ENCODE results near the gene PRKACB.
"Not testable (repeated sequence)": the region's sequence is repeated elsewhere in the genome, so short reads cannot be mapped to it uniquely, and the experiment has no call there.

The PRKACB gene

DNA sequence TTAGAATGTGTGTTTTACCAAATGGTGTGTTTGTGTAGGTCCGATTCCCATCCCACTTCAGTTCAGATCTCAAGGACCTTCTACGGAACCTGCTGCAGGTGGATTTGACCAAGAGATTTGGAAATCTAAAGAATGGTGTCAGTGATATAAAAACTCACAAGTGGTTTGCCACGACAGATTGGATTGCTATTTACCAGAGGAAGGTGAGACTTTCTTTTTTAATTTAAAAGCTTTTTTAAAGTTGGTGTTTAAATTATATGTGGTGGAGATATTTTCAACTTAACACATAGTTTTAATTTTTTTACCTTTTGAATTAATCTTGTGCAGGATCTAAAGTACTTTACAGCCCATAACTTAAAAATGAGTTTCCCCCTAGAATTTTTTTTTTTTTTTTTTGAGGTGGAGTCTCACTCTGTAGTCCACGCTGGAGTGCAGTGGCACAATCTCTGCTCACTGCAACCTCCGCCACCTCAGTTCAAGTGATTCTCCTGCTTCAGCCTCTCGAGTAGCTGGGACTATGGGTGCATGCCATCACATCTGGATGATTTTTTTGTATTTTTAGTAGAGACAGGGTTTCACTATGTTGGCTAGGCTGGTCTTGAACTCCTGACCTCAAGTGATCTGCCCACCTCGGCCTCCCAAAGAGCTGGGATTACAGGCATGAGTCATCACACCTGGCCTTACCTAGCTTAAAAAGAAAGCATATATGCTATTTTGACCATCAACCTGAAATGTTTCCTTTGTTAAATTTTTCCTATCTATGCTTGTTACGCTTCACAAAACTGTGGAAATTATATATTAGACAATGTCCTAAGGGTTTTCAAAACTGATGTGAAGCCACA is 70.3 kb downstream of the PRKACB start:
- DNase-seq: no peak

DNA sequence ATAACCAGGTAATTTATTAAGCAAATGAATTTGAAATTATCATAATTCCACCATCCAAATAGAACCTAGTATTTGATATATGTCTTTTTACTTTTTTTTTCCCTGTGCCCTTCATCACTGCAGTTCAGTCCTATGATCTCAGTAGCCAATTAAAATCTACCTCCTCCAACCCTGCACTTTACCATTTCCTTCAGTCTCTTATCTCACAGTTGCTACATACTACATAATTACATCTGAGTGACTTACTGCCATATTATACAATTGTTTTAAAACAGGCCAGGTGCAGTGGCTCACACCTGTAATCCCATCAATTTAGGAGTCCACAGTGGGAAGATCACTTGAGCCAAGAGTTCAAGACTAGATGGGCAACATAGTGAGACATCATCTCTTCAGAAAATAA is 73.2 kb downstream of the PRKACB start:
- no peak for DNase-seq

GRCh38 chr1:84223751-84224432 is 79.8 kb downstream of the PRKACB start:
- no peak for DNase-seq

GRCh38 chr1:84224905-84225304 is 80.8 kb downstream of the PRKACB start:
- no peak for DNase-seq

DNA sequence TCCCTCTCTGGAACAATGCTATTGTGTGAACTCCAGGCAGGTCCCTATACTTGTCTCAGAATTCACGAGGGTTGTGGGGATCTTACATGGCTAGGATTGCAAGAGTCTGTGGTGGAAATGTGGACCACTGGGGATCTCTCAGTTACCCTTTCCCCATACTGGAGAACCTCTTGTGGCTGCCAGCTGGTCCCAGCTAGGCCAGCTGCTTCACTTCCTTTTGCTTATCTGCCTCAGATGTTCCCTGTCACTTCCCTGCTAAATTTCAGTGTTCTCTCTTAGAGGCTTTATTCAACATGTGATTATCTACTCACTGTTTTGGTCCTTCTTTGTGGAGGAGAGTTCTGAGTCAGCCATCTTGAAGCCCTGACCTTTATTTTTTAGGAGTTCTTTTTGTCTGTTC is 81.6 kb downstream of the PRKACB start:
- DNase-seq: no peak

- not testable (repeated sequence) for DNase-seq
Measured at GRCh38 chr1:84232676-84233075, 88.6 kb downstream of the PRKACB start.

GRCh38 chr1:84236256-84236655 is 92.2 kb downstream of the PRKACB start:
- DNase-seq: no peak

DNA sequence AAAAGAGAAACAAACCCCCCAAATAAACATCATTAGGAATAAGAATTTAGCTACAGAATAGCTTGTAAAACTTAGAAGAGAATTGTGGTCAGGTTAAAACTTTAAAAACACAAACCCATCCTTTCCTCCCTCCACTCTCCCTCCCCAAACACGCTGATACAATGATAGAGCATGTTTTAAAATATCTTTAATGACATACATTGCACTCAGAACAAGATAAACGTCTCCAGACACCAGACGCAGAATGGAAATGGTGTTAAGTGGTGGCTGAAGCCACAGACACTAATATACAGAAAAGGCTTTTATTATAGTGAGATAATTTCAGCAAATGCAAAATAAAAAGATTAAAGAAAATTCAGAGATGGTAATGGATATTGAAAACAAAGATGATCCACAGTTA is 98.6 kb downstream of the PRKACB start:
- no peak for DNase-seq

DNA sequence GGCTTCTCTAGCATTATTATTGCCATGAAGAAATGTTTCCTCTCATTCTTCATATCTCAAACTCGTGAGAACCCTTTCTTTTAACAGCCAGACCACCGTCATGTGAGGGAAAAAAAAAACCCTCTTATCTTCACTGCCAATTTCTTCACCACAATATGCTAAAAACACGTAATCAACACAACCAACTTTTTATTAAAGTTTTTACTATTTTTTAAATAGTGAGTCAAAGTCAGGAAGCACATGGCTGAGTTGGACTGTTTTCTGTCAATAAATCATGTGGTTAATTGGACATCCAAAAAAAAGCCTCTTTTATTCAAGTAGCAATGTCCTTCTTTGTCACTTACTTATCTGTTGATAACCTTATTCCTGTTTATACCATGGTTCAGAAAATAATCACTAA is 101.5 kb downstream of the PRKACB start:
- DNase-seq: no peak

DNA sequence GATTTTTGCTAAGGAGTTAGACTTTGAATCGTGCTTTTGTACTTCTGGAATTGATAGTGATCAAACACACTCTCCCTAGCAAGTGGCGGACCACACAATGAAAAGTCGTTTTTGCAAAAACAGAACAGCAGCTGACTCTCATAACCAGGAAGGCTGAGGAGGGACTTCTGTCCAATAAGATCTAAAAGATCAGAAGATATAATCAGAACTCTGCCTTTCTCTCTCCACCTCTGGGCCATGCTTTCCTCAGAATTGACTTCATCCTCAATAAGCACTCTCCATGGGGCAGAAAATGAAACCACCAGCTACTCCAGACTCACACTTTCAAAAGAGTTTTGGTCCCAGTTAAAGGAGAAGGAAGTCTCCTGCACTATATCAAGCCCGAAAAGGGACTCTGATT is 102.1 kb downstream of the PRKACB start:
- no peak for DNase-seq

DNA sequence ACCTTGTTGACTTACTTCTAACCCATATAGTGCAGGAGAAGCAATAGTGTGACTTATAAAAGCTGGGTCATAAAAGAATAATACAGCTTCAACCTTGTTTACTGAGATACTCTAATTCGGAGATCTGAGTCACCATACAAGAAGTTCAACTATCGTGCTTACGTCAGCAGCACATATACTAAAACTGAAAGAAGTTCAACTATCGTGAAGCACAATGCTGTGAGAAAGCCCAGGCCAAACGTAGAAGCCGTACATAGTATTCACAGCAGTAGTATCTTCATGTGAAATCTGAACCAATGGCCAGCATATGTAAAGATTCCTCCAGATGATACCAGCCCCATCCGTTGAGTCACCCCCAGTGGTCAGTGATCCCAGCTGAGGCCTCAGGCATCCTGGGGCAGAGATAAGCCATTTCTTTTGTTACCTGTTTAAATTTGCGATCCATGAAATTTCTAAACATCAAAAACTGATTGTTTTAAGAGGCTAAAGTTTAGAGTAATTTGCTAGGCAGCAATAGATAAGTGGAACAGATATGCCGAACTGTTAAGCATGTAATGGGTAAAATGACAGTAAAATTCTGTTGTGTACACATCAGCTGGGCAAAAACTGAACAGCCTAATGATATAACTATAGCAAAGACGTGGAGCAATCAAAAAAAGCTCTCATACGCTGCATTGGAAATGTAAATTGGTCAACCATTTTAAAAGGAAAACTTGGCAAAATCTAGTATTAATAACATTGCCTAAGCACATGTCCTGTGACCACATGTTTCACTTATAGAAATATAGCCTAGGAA is 103.6 kb downstream of the PRKACB start:
- DNase-seq: no peak

GRCh38 chr1:84250668-84251067 is 106.6 kb downstream of the PRKACB start:
- no peak for DNase-seq

- no peak for DNase-seq
Measured at GRCh38 chr1:84253036-84253435, 109.0 kb downstream of the PRKACB start.

DNA sequence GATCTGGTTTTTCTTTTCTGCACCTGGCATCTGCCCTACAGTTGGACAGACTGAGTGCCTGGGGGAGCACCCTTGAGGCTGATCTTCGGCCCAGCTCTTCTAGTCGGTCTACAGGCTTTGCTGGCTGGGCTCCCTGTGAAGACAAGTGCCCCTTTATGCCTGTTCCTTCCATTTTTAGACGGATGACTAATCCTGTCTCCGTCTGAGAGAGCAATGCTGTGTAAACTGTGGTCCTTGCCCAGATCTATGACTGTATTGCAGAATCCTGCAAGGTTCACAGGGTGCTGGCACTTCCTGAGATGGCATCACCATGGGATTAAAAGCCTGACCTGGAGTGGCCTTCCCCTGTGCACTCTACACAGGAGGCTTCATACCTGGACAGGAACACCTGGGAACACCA is 109.8 kb downstream of the PRKACB start:
- DNase-seq: peak in 52 of 56 donors; percentile 13 to 92 (median 68)

- no peak for DNase-seq
Measured at GRCh38 chr1:84254703-84255238, 110.7 kb downstream of the PRKACB start.

- no peak for DNase-seq
Measured at GRCh38 chr1:84255582-84255981, 111.5 kb downstream of the PRKACB start.

DNA sequence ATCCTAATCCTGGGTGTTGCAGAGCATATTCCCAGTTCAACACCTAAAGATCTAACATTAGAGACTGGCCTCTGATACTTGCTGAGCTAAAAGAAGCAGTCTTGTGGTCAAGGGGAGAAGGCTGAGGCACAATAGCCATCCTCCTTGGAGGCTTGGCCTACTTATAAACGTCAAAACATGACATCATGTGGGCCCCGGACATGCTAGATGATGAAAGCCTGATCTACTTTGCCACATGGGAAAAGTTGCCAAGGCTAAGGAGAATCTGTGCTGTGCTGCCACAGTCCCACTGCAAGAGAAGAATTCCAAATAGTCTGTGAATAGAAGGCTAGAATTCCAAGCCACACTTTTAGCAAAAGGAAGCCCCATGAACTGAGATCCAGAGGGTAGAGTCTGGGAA is 113.5 kb downstream of the PRKACB start:
- DNase-seq: peak in 3 of 56 donors; percentile 3 to 17 (median 14)

DNA sequence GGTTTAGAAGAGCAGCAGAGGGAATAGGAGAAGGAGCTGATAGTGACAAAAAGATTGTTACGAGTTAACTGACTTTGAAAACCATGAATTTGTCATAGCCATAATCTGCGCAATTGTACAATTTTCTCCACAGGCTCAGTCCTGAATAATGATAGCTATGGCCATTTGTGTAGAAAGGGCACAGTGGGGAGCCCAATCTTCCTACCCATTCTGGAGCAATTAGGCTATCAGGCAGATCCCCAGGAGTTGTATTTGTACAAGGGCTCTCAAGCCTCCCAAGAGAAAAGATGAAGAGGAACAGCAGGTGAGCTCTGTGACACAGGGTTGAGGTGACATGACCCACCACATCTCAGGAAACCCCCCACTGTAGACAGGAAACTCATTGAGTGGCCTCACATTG is 115.3 kb downstream of the PRKACB start:
- DNase-seq: no peak

DNA sequence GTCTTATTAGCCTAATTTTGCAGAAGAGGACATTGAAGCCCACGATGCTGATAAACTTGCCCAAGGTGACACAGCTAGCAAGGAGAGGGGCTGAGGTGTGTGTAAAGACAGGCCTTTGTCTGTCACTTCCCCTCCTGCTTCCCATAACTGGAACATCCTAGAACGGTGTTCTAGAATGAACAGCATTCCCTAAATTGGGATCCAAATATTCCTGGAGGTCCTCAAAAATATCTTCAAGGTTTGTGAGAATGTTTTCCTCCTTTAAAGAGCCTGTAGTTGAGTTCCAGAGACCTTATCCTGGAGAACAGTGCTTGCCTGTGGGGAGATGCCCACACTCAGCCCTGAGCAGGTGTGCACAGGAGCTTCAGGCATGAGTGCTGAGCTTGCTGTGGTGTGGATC is 115.9 kb downstream of the PRKACB start:
- DNase-seq: no peak

- DNase-seq: no peak
Measured at GRCh38 chr1:84260852-84261518, 116.9 kb downstream of the PRKACB start.

DNA sequence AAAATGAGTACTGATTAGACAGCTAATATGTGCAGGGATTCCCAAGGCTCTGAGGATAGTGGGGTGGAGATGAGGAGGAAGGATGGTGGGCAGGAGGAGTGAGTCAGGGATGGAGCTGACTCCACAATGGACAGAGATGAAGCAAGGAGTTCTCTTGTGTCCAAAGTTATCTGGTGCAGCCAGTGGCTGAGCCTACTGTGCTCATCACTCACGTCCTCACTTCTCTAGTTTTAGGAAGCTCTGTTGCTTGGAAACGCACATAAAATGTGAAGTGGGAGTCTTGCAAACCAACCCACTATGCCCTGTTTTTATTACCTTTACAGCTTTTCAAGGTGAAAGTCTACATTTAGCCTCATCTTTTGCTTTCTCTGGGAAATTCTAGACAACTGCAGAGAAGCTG is 120.9 kb downstream of the PRKACB start:
- peak in 2 of 56 donors; percentile 5 to 17 for DNase-seq
